GM23338 (cell line): ENCODE data around the gene PSMA1.

ENCODE experiments used
- CREB1 ChIP-seq: fragments of 250-450 bp; sonication (Bioruptor Pico); IDR thresholded peaks from 2 replicates; pipeline ENCODE4 v1.5.0; 2020; ENCODE audit warnings: low read depth, mild to moderate bottlenecking, moderate library complexity
- CTCF ChIP-seq, 2 experiments: fragments of 200-600 bp in 1 of 2; sonication (generic) in 1 of 2; conservative IDR thresholded peaks; 2 replicates each; pipeline versions ENCODE4 v1.5.1 to v1.6.1; 2016 to 2017; ENCODE audit warnings: antibody characterized with exemption in 2 of 2, low read depth in 2 of 2, mild to moderate bottlenecking in 2 of 2, moderate library complexity in 1 of 2

GRCh38 chr11:14538926-14539554 is 18.9 kb upstream of the PSMA1 start:
- no peak for TF ChIP-seq CTCF (conservative IDR thresholded peaks at IDR 0.05; ENCODE audit: low read depth in 2 of 2)
- TF ChIP-seq CREB1 (CRISPR knock-in tag): no peak
